OCI-M1 (cell line): Measurements from ENCODE around the gene PROM2.
"Not testable (repeated sequence)": the region's sequence is repeated elsewhere in the genome, so short reads cannot be mapped to it uniquely, and the experiment has no call there.

Source experiments
- DNase-seq: peaks from one replicate; lab custom pipeline; 2025; lab: John Stamatoyannopoulos, UW

The PROM2 gene

GRCh38 chr2:95269036-95269680 lies 5.1 kb upstream of the PROM2 start:
- no peak for DNase-seq

GRCh38 chr2:95269745-95270144 lies 4.5 kb upstream of the PROM2 start:
- not testable (repeated sequence) for DNase-seq

- no peak for DNase-seq
Measured at GRCh38 chr2:95270541-95271081, 3.6 kb upstream of the PROM2 start.

GRCh38 chr2:95271381-95271971 lies 2.8 kb upstream of the PROM2 start:
- DNase-seq = no peak

- DNase-seq = no peak
Measured at GRCh38 chr2:95272299-95272751, 1.9 kb upstream of the PROM2 start.

- no peak for DNase-seq
Measured at GRCh38 chr2:95272781-95273180, 1.5 kb upstream of the PROM2 start.

- no peak for DNase-seq
Measured at GRCh38 chr2:95273566-95274290, 521 bp upstream of the PROM2 start.

GRCh38 chr2:95275151-95275515 lies 884 bp downstream of the PROM2 start:
- DNase-seq = no peak

- DNase-seq = no peak
Measured at GRCh38 chr2:95275601-95276243, 1.5 kb downstream of the PROM2 start.

- no peak for DNase-seq
Measured at GRCh38 chr2:95276244-95276887, 2.1 kb downstream of the PROM2 start.

GRCh38 chr2:95276888-95277245 lies 2.6 kb downstream of the PROM2 start:
- no peak for DNase-seq

- DNase-seq = peak; percentile 3
Measured at GRCh38 chr2:95277246-95277906, 3.1 kb downstream of the PROM2 start.

GRCh38 chr2:95278051-95278471 lies 3.8 kb downstream of the PROM2 start:
- no peak for DNase-seq

GRCh38 chr2:95278637-95279225 lies 4.5 kb downstream of the PROM2 start:
- DNase-seq = no peak

- no peak for DNase-seq
Measured at GRCh38 chr2:95279435-95280035, 5.3 kb downstream of the PROM2 start.

- no peak for DNase-seq
Measured at GRCh38 chr2:95281071-95281470, 6.8 kb downstream of the PROM2 start.

GRCh38 chr2:95281786-95282185 lies 7.5 kb downstream of the PROM2 start:
- DNase-seq = no peak

GRCh38 chr2:95282458-95282857 lies 8.2 kb downstream of the PROM2 start:
- no peak for DNase-seq

GRCh38 chr2:95283562-95283961 lies 9.3 kb downstream of the PROM2 start:
- DNase-seq = no peak

GRCh38 chr2:95284886-95285541 lies 10.8 kb downstream of the PROM2 start:
- no peak for DNase-seq
